ENCODE measurements around the gene CD80. TPM values are rescaled to one million over a fixed set of nuclear protein-coding genes. Genes with fewer than 3 reads are reported as not detected.

Gene CD80
- total RNA-seq, 2 experiments from 2014 or later = 0.17 to 0.41 TPM

DNA sequence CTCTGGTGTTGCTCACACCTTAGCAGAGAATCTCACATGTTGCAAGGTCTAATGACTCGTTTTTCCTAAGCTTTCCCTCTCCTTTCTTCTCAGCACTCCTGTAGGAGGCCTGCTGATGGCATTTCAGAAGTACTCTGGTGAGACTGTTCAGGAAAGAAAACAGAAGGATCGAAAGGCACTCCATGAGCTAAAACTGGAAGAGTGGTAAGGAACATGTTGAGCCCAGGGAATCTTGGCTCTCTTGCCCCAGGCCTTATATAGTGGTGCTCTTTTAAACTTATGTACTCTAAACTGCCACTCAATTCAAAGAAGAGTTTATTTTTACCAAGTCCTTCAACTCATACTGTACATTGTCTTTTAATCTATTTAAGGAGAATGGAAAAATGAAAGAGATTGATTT, 42.3 kb downstream of the CD80 start:
- Histone ChIP-seq H3K4me3 (ENCODE audit: low read length) (no peak overlapping the region), H3K36me3 (ENCODE audit: insufficient read depth, low read length) (peaks cover 92% of the 10 kb centered on the region), H3K27ac (ENCODE audit: low read depth in 1 of 2, low read length in 2 of 2) (no peak overlapping the region), H3K9me3 (ENCODE audit: control insufficient read depth in 1 of 2, insufficient read depth in 1 of 2, low read length in 2 of 2) (no peaks in the 10 kb centered on the region), H3K27me3 (ENCODE audit: control insufficient read depth in 1 of 2, insufficient read depth in 2 of 2, low read length in 2 of 2) (no peaks in the 10 kb centered on the region), H3K4me1 (ENCODE audit: insufficient read depth, low read length) (no peaks in the 10 kb centered on the region)
- CTCF ChIA-PET = no interaction called here
- ATAC-seq (ENCODE audit: poor library complexity) = no peak
- TF ChIP-seq, protein P1, sequence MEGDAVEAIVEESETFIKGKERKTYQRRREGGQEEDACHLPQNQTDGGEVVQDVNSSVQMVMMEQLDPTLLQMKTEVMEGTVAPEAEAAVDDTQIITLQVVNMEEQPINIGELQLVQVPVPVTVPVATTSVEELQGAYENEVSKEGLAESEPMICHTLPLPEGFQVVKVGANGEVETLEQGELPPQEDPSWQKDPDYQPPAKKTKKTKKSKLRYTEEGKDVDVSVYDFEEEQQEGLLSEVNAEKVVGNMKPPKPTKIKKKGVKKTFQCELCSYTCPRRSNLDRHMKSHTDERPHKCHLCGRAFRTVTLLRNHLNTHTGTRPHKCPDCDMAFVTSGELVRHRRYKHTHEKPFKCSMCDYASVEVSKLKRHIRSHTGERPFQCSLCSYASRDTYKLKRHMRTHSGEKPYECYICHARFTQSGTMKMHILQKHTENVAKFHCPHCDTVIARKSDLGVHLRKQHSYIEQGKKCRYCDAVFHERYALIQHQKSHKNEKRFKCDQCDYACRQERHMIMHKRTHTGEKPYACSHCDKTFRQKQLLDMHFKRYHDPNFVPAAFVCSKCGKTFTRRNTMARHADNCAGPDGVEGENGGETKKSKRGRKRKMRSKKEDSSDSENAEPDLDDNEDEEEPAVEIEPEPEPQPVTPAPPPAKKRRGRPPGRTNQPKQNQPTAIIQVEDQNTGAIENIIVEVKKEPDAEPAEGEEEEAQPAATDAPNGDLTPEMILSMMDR (IDR thresholded peaks at IDR 0.05) = no peak
- DNase-seq = no peak
- Mint-ChIP-seq H3K9me3 (no peaks in the 10 kb centered on the region), H3K27me3 (no peaks in the 10 kb centered on the region), H3K27ac (no peak overlapping the region), H3K36me3 (ENCODE audit: low read depth) (peaks cover 95% of the 10 kb centered on the region), H3K4me3 (no peak overlapping the region), H3K4me1 (ENCODE audit: low read depth) (no peaks in the 10 kb centered on the region)
- intact Hi-C loops (cut with DNase I, micrococcal nuclease) = no loop called here
- POLR2A ChIA-PET = no interaction called here

DNA sequence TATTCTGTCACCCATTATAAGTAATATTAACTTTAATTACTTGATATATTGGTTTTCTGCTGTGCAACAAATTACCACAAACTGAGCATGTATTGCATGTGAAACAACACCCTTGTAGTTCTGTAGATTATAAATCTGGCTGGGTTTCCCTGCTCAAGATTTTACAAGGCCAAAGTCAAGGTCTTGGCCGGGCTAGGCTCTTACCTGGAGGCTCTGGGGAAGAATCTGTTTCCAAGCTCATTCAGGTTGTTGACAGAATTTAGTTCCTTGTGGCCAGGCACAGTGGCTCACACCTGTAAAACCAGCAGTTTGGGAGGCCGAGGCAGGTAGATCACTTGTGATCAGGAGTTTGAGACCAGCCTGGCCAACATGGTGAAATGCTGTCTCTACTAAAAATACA, 44.8 kb downstream of the CD80 start:
- Mint-ChIP-seq H3K4me1 (ENCODE audit: low read depth) (no peaks in the 10 kb centered on the region), H3K4me3 (no peak overlapping the region), H3K27ac (no peak overlapping the region), H3K9me3 (no peaks in the 10 kb centered on the region), H3K27me3 (no peaks in the 10 kb centered on the region), H3K36me3 (ENCODE audit: low read depth) (peaks cover 88% of the 10 kb centered on the region)
- ChIA-PET CTCF (no interaction called here), POLR2A (no interaction called here)
- H3K27ac ChIP-seq (ENCODE audit: low read depth in 1 of 2, low read length in 2 of 2) = no peak overlapping the region
- H3K27me3 ChIP-seq (ENCODE audit: control insufficient read depth in 1 of 2, insufficient read depth in 2 of 2, low read length in 2 of 2) = no peaks in the 10 kb centered on the region
- no peaks in the 10 kb centered on the region for H3K4me1 ChIP-seq (ENCODE audit: insufficient read depth, low read length)
- no peak for DNase-seq
- TF ChIP-seq, protein P1 (IDR thresholded peaks at IDR 0.05) = no peak
- intact Hi-C loops (cut with DNase I, micrococcal nuclease) = no loop called here
- ATAC-seq (ENCODE audit: poor library complexity) = no peak
- H3K36me3 ChIP-seq (ENCODE audit: insufficient read depth, low read length) = peaks cover 73% of the 10 kb centered on the region
- H3K4me3 ChIP-seq (ENCODE audit: low read length) = no peak overlapping the region
- H3K9me3 ChIP-seq (ENCODE audit: control insufficient read depth in 1 of 2, insufficient read depth in 1 of 2, low read length in 2 of 2) = no peaks in the 10 kb centered on the region

DNA sequence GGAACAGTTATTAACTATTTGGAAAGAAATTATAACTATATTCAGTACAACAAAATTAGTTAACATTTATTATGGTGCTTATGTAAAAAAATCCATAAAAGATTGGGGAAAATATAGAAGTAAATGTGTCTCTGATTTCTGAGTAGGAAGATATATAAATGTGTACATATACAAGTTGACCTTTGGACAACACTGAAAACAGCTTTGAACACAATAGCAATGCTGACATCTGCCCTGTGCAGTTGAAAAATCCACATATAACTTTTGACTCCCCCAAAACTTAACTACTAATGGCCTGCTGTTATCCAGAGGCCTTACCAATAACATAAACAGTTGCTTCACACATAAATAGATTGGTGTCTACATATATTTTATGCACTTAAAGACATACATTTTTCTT, 48.7 kb downstream of the CD80 start:
- Mint-ChIP-seq H3K27me3 (no peaks in the 10 kb centered on the region), H3K36me3 (ENCODE audit: low read depth) (peaks cover 86% of the 10 kb centered on the region), H3K4me1 (ENCODE audit: low read depth) (peaks cover 29% of the 10 kb centered on the region), H3K27ac (no peak overlapping the region), H3K4me3 (no peak overlapping the region), H3K9me3 (no peaks in the 10 kb centered on the region)
- Histone ChIP-seq H3K27me3 (ENCODE audit: control insufficient read depth in 1 of 2, insufficient read depth in 2 of 2, low read length in 2 of 2) (no peaks in the 10 kb centered on the region), H3K9me3 (ENCODE audit: control insufficient read depth in 1 of 2, insufficient read depth in 1 of 2, low read length in 2 of 2) (no peaks in the 10 kb centered on the region), H3K36me3 (ENCODE audit: insufficient read depth, low read length) (peaks cover 62% of the 10 kb centered on the region), H3K4me3 (ENCODE audit: low read length) (no peak overlapping the region), H3K27ac (ENCODE audit: low read depth in 1 of 2, low read length in 2 of 2) (no peak overlapping the region), H3K4me1 (ENCODE audit: insufficient read depth, low read length) (peaks cover 5% of the 10 kb centered on the region)
- DNase-seq (no peak), ATAC-seq (ENCODE audit: poor library complexity) (no peak)
- intact Hi-C loops (cut with DNase I, micrococcal nuclease) = no loop called here
- POLR2A ChIA-PET = no interaction called here
- TF ChIP-seq, protein P1 (IDR thresholded peaks at IDR 0.05) = no peak
- CTCF ChIA-PET = no interaction called here

Data from CD4-positive, alpha-beta T cell (primary cell).